ENCODE data around the gene GPS2.

GPS2 gene

DNA sequence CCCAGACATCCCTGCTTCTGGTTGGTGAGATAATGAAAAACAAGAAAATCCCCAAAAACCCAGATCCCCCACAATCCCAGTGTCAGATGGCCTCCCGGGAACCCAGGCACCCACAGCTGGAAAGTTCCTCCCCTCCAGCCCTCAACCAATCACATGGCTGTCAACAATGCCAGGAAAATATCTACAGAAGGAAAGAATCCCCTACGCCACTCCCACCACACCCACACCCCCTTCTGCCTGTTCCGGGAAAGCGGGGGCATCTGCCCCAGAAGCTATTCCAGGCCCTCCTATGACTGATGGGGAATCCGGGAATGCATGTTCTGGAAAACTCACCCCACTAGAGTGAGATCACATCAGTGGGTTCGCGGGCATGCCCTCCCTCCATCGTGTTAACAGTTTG is 41.6 kb upstream of the GPS2 start (continued):
- TF ChIP-seq ZXDB (tag by site-specific recombination; IDR thresholded peaks at IDR 0.05) (no peak), ZNF366 (tag by site-specific recombination; conservative IDR thresholded peaks at IDR 0.05) (no peak), ZNF654 (tag by site-specific recombination; IDR thresholded peaks at IDR 0.05; ENCODE audit: low read depth) (no peak)

DNA sequence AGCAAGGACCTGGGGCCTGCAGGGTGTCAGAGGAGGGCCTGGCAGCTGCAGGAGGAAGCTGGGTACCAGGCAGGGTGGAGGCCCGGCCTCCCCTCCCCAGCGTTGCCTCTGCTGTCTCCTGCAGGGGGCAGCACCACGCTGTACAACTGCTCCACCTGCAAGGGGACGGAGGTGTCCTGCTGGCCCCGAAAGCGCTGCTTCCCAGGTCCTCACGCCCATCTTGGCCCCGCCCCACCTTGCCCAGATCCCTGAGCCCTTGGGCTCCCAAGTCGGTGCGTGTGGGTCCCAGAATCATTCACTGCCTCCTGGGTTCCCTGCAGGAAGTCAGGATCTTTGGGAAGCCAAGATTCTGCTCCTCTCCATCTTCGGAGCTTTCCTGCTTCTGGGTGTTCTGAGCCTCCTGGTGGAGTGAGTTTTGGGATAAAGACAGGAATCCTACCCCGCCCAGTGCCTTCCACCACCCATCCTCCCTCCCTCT is 41.0 kb upstream of the GPS2 start:
- CTCF ChIA-PET, result interaction anchor here (0.6 to 4.3 kb wide), 49 partner anchors 10 to 1881 kb away, joined by 3 to 87 read pairs (median 6); partner anchors contain the start of genes ACAP1, CHRNB1, FGF11 and NEURL4
- no peaks in the 10 kb centered on the region for H3K36me3 ChIP-seq (ENCODE audit: control insufficient read depth in 2 of 2, insufficient read depth in 1 of 2, low read length in 2 of 2)
- H3K9me3 ChIP-seq (ENCODE audit: control insufficient read depth, insufficient read depth, low read depth, low read length), result no peaks in the 10 kb centered on the region
- POLR2A ChIA-PET, result interaction anchor here (0.9 to 3.4 kb wide), 11 partner anchors 26 to 227 kb away, joined by 3 to 29 read pairs (median 4); partner anchors contain the start of genes CHRNB1, MPDU1, PLSCR3 and TMEM256
- no peak overlapping the region for H3K4me3 ChIP-seq (ENCODE audit: low read depth, low read length)
- no peak overlapping the region for H3K27ac ChIP-seq (ENCODE audit: extremely low read depth, low read depth, low read length)
- H3K4me1 ChIP-seq (ENCODE audit: control insufficient read depth, insufficient read depth, low read length), result peaks cover 5% of the 10 kb centered on the region
- TF ChIP-seq ZNF585B (tag by site-specific recombination; IDR thresholded peaks at IDR 0.05) (no peak), ZNF175 (tag by site-specific recombination; IDR thresholded peaks at IDR 0.05) (no peak), ZBTB17 (tag by site-specific recombination; IDR thresholded peaks at IDR 0.05) (peak; percentile 68), ZFHX2 (tag by site-specific recombination; conservative IDR thresholded peaks at IDR 0.05) (peak; percentile 17; the same call in 1 of the 2 replicates), ZNF510 (tag by site-specific recombination; IDR thresholded peaks at IDR 0.05; ENCODE audit: insufficient replicate concordance) (no peak), TCF7L2 (IDR thresholded peaks at IDR 0.05; ENCODE audit: borderline replicate concordance, low read depth, low read length) (no peak), BCL11A (tag by site-specific recombination; IDR thresholded peaks at IDR 0.05; ENCODE audit: low read depth) (0 out of 2 replicates have a peak, but pooled peaks have one; percentile 18), ZBTB7A (tag by site-specific recombination; IDR thresholded peaks at IDR 0.05; ENCODE audit: low read depth) (no peak), ZBTB8A (tag by site-specific recombination; IDR thresholded peaks at IDR 0.05) (peak; percentile 67; the same call in 1 of the 2 replicates), EGR2 (tag by site-specific recombination; IDR thresholded peaks at IDR 0.05; ENCODE audit: low read depth) (no peak), ZNF473 (tag by site-specific recombination; IDR thresholded peaks at IDR 0.05) (no peak), ZIC2 (tag by site-specific recombination; IDR thresholded peaks at IDR 0.05) (peak; percentile 65), ZNF146 (tag by site-specific recombination; IDR thresholded peaks at IDR 0.05) (no peak; the same call in 1 of the 2 replicates), ZNF302 (tag by site-specific recombination; IDR thresholded peaks at IDR 0.05; ENCODE audit: low read depth) (no peak), REPIN1 (tag by site-specific recombination; IDR thresholded peaks at IDR 0.05; ENCODE audit: low read depth) (no peak), YY2 (tag by site-specific recombination; IDR thresholded peaks at IDR 0.05) (no peak), ZFP41 (tag by site-specific recombination; IDR thresholded peaks at IDR 0.05; ENCODE audit: borderline replicate concordance) (no peak), ZNF10 (tag by site-specific recombination; IDR thresholded peaks at IDR 0.05) (peak; percentile 88), ZNF214 (tag by site-specific recombination; IDR thresholded peaks at IDR 0.05; ENCODE audit: borderline replicate concordance) (no peak), ZNF610 (tag by site-specific recombination; IDR thresholded peaks at IDR 0.05; ENCODE audit: borderline replicate concordance) (no peak), ZNF555 (tag by site-specific recombination; conservative IDR thresholded peaks at IDR 0.05) (no peak), ZNF221 (tag by site-specific recombination; IDR thresholded peaks at IDR 0.05; ENCODE audit: borderline replicate concordance) (no peak), ZNF530 (tag by site-specific recombination; IDR thresholded peaks at IDR 0.05; ENCODE audit: low read depth) (no peak), ZNF521 (tag by site-specific recombination; IDR thresholded peaks at IDR 0.05) (no peak), GLIS1 (tag by site-specific recombination; IDR thresholded peaks at IDR 0.05) (peak; percentile 73)
- TF ChIP-seq, protein P1, sequence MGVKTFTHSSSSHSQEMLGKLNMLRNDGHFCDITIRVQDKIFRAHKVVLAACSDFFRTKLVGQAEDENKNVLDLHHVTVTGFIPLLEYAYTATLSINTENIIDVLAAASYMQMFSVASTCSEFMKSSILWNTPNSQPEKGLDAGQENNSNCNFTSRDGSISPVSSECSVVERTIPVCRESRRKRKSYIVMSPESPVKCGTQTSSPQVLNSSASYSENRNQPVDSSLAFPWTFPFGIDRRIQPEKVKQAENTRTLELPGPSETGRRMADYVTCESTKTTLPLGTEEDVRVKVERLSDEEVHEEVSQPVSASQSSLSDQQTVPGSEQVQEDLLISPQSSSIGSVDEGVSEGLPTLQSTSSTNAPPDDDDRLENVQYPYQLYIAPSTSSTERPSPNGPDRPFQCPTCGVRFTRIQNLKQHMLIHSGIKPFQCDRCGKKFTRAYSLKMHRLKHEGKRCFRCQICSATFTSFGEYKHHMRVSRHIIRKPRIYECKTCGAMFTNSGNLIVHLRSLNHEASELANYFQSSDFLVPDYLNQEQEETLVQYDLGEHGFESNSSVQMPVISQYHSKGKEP (tag by site-specific recombination; IDR thresholded peaks at IDR 0.05), result no peak; the same call in 1 of the 2 replicates
- TF ChIP-seq, protein P2, sequence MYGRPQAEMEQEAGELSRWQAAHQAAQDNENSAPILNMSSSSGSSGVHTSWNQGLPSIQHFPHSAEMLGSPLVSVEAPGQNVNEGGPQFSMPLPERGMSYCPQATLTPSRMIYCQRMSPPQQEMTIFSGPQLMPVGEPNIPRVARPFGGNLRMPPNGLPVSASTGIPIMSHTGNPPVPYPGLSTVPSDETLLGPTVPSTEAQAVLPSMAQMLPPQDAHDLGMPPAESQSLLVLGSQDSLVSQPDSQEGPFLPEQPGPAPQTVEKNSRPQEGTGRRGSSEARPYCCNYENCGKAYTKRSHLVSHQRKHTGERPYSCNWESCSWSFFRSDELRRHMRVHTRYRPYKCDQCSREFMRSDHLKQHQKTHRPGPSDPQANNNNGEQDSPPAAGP (tag by site-specific recombination; IDR thresholded peaks at IDR 0.05), result peak; percentile 78; the same call in 1 of the 2 replicates
- TF ChIP-seq, protein P3, sequence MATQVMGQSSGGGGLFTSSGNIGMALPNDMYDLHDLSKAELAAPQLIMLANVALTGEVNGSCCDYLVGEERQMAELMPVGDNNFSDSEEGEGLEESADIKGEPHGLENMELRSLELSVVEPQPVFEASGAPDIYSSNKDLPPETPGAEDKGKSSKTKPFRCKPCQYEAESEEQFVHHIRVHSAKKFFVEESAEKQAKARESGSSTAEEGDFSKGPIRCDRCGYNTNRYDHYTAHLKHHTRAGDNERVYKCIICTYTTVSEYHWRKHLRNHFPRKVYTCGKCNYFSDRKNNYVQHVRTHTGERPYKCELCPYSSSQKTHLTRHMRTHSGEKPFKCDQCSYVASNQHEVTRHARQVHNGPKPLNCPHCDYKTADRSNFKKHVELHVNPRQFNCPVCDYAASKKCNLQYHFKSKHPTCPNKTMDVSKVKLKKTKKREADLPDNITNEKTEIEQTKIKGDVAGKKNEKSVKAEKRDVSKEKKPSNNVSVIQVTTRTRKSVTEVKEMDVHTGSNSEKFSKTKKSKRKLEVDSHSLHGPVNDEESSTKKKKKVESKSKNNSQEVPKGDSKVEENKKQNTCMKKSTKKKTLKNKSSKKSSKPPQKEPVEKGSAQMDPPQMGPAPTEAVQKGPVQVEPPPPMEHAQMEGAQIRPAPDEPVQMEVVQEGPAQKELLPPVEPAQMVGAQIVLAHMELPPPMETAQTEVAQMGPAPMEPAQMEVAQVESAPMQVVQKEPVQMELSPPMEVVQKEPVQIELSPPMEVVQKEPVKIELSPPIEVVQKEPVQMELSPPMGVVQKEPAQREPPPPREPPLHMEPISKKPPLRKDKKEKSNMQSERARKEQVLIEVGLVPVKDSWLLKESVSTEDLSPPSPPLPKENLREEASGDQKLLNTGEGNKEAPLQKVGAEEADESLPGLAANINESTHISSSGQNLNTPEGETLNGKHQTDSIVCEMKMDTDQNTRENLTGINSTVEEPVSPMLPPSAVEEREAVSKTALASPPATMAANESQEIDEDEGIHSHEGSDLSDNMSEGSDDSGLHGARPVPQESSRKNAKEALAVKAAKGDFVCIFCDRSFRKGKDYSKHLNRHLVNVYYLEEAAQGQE (tag by site-specific recombination; IDR thresholded peaks at IDR 0.05), result no peak

All from HEK293 (cell line).